Skeletal muscle cell (primary cell): ENCODE data around the gene FKBP14.
A peak's percentile ranks its signal among the peaks of the same experiment; 100 is the strongest.

ENCODE experiments used
- DNase-seq: peaks from one replicate; pipeline ENCODE4 v3.0.0-alpha.2; 2010; ENCODE audit warnings: low read depth
- H3K4me3 ChIP-seq: 2 replicates; pipeline ENCODE4 v1.5.1; 2011; ENCODE audit warnings: low read depth, mild to moderate bottlenecking, control low read depth, low read length, moderate library complexity

The FKBP14 gene

GRCh38 chr7:29998489-29998888 is 28.0 kb downstream of the FKBP14 start:
- H3K4me3 ChIP-seq: no peak overlapping the region
- no peak for DNase-seq

GRCh38 chr7:29996321-29996720 is 30.2 kb downstream of the FKBP14 start:
- no peak overlapping the region for H3K4me3 ChIP-seq
- no peak for DNase-seq

- DNase-seq: no peak
- H3K4me3 ChIP-seq: no peak overlapping the region
Measured at GRCh38 chr7:29995652-29996051, 30.9 kb downstream of the FKBP14 start.

GRCh38 chr7:29993140-29993539 is 33.4 kb downstream of the FKBP14 start:
- no peak overlapping the region for H3K4me3 ChIP-seq
- no peak for DNase-seq

- no peak overlapping the region for H3K4me3 ChIP-seq
- no peak for DNase-seq
Measured at GRCh38 chr7:29991937-29992336, 34.6 kb downstream of the FKBP14 start.

GRCh38 chr7:29990931-29991330 is 35.6 kb downstream of the FKBP14 start:
- no peak for DNase-seq
- no peak overlapping the region for H3K4me3 ChIP-seq

- no peak for DNase-seq
- H3K4me3 ChIP-seq: peak within 1 kb of the TSS; percentile 95
Measured at GRCh38 chr7:29989257-29989995, 37.1 kb downstream of the FKBP14 start, which contains the start of gene SCRN1. TSS of gene SCRN1 (minus strand) at chr7:29989801. CDS start at chr7:29969067, 20,734 bp downstream.

GRCh38 chr7:29988424-29989256 is 37.9 kb downstream of the FKBP14 start:
- peak; percentile 63 for DNase-seq

GRCh38 chr7:29987811-29988317 is 38.6 kb downstream of the FKBP14 start:
- H3K4me3 ChIP-seq: peak overlapping the region; percentile 95
- DNase-seq: peak; percentile 58

More at GRCh38 chr7:29988424-29989256, 37.9 kb downstream of the FKBP14 start:
- peak overlapping the region; percentile 95 for H3K4me3 ChIP-seq

- DNase-seq: no peak
- no peak overlapping the region for H3K4me3 ChIP-seq
Measured at GRCh38 chr7:29987083-29987482, 39.4 kb downstream of the FKBP14 start.

GRCh38 chr7:29980151-29980550 is 46.4 kb downstream of the FKBP14 start:
- no peak overlapping the region for H3K4me3 ChIP-seq
- DNase-seq: no peak

- H3K4me3 ChIP-seq: no peak overlapping the region
- DNase-seq: no peak
Measured at GRCh38 chr7:29977886-29978651, 48.4 kb downstream of the FKBP14 start.

- no peak for DNase-seq
- no peak overlapping the region for H3K4me3 ChIP-seq
Measured at GRCh38 chr7:29976673-29977415, 49.7 kb downstream of the FKBP14 start.

- no peak overlapping the region for H3K4me3 ChIP-seq
- DNase-seq: no peak
Measured at GRCh38 chr7:29976266-29976665, 50.2 kb downstream of the FKBP14 start.

- DNase-seq: no peak
- no peak overlapping the region for H3K4me3 ChIP-seq
Measured at GRCh38 chr7:29975561-29975960, 50.9 kb downstream of the FKBP14 start.

- no peak overlapping the region for H3K4me3 ChIP-seq
- no peak for DNase-seq
Measured at GRCh38 chr7:29974286-29974685, 52.2 kb downstream of the FKBP14 start.

- no peak overlapping the region for H3K4me3 ChIP-seq
- DNase-seq: no peak
Measured at GRCh38 chr7:29972315-29972669, 54.2 kb downstream of the FKBP14 start.

GRCh38 chr7:29971566-29972314 is 54.8 kb downstream of the FKBP14 start:
- no peak for DNase-seq
- H3K4me3 ChIP-seq: no peak overlapping the region
